ENCODE measurements around the gene CUL2.

Gene CUL2

DNA sequence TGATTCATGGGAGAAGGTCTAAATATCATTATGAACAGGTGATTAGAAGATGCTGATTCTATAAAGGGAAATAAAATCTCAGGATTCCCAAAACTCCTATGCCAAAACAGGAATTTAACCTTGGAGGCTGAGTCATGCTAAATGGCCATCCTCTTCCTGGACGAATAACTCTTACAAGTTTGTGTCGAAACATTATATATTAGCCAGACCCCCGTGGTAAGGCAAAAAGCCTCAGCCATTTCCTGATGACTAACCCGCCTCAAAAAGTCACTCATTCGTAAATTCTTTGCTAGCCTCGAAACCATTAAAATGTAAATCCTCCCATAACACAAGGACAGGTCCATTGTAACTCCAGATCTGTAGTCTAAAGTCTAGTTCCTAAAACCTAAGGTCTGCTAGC is 32.0 kb downstream of the CUL2 start (continued):
- TF ChIP-seq, protein P1, sequence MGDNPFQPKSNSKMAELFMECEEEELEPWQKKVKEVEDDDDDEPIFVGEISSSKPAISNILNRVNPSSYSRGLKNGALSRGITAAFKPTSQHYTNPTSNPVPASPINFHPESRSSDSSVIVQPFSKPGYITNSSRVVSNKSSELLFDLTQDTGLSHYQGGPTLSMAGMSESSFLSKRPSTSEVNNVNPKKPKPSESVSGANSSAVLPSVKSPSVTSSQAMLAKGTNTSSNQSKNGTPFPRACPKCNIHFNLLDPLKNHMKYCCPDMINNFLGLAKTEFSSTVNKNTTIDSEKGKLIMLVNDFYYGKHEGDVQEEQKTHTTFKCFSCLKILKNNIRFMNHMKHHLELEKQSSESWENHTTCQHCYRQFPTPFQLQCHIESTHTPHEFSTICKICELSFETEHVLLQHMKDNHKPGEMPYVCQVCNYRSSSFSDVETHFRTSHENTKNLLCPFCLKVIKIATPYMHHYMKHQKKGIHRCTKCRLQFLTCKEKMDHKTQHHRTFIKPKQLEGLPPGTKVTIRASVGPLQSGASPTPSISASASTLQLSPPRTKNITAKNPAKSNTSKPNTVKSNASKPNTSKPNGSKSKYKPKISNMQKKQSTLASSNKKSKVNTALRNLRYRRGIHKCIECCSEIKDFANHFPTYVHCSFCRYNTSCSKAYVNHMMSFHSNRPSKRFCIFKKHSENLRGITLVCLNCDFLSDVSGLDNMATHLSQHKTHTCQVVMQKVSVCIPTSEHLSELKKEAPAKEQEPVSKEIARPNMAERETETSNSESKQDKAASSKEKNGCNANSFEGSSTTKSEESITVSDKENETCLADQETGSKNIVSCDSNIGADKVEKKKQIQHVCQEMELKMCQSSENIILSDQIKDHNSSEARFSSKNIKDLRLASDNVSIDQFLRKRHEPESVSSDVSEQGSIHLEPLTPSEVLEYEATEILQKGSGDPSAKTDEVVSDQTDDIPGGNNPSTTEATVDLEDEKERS (tag by site-specific recombination; IDR thresholded peaks at IDR 0.05): no peak

DNA sequence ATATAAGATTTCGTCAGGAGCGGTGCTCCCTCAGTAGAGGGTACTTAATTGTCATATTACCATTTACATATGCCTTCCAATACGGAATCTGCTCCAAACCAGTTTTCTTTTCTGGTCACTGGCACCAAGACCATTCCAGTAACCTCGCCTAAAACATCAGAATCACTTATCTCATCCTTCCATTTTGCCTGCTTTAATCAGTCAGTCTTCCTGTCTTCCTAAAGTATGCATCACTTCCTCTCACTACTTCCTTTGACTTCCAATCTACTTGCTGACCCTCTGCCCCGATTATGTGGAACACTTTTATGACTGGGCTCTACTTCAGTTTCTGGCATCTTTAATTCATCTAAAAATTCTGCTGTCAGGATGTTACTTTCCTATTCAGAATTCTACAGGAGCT is 33.5 kb downstream of the CUL2 start:
- H3K9me3 ChIP-seq (ENCODE audit: control insufficient read depth, insufficient read depth, low read depth, low read length): no peaks in the 10 kb centered on the region
- CTCF ChIA-PET: interaction anchor here (0.8 kb wide), 1 partner anchor 27 kb away, joined by 3 read pairs; no protein-coding TSS in a partner anchor
- no peak overlapping the region for H3K4me3 ChIP-seq (ENCODE audit: low read depth, low read length)
- no peak overlapping the region for H3K27ac ChIP-seq (ENCODE audit: extremely low read depth, low read depth, low read length)
- no peaks in the 10 kb centered on the region for H3K4me1 ChIP-seq (ENCODE audit: control insufficient read depth, insufficient read depth, low read length)
- H3K36me3 ChIP-seq (ENCODE audit: control insufficient read depth in 2 of 2, insufficient read depth in 1 of 2, low read length in 2 of 2): peaks cover 37 to 56% of the 10 kb centered on the region in 2 experiments
- POLR2A ChIA-PET: no interaction called here
- TF ChIP-seq ZNF416 (tag by site-specific recombination; IDR thresholded peaks at IDR 0.05) (no peak), ZNF791 (tag by site-specific recombination; IDR thresholded peaks at IDR 0.05) (no peak), ZSCAN16 (tag by site-specific recombination; IDR thresholded peaks at IDR 0.05) (no peak), ZNF184 (tag by site-specific recombination; IDR thresholded peaks at IDR 0.05) (no peak), ZNF561 (tag by site-specific recombination; IDR thresholded peaks at IDR 0.05; ENCODE audit: borderline replicate concordance) (no peak), ZBTB21 (tag by site-specific recombination; IDR thresholded peaks at IDR 0.05) (no peak), ZNF138 (tag by site-specific recombination; IDR thresholded peaks at IDR 0.05; ENCODE audit: borderline replicate concordance) (no peak), ZNF239 (tag by site-specific recombination; IDR thresholded peaks at IDR 0.05) (no peak), ZBTB7A (tag by site-specific recombination; IDR thresholded peaks at IDR 0.05; ENCODE audit: low read depth) (no peak), KLF7 (tag by site-specific recombination; IDR thresholded peaks at IDR 0.05; ENCODE audit: borderline replicate concordance) (no peak), ZNF501 (tag by site-specific recombination; IDR thresholded peaks at IDR 0.05) (no peak), ZNF707 (tag by site-specific recombination; IDR thresholded peaks at IDR 0.05) (no peak), ZNF623 (tag by site-specific recombination; IDR thresholded peaks at IDR 0.05) (no peak)
- TF ChIP-seq, protein P2, sequence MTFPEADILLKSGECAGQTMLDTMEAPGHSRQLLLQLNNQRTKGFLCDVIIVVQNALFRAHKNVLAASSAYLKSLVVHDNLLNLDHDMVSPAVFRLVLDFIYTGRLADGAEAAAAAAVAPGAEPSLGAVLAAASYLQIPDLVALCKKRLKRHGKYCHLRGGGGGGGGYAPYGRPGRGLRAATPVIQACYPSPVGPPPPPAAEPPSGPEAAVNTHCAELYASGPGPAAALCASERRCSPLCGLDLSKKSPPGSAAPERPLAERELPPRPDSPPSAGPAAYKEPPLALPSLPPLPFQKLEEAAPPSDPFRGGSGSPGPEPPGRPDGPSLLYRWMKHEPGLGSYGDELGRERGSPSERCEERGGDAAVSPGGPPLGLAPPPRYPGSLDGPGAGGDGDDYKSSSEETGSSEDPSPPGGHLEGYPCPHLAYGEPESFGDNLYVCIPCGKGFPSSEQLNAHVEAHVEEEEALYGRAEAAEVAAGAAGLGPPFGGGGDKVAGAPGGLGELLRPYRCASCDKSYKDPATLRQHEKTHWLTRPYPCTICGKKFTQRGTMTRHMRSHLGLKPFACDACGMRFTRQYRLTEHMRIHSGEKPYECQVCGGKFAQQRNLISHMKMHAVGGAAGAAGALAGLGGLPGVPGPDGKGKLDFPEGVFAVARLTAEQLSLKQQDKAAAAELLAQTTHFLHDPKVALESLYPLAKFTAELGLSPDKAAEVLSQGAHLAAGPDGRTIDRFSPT (tag by site-specific recombination; IDR thresholded peaks at IDR 0.05): no peak
- TF ChIP-seq, protein P3, sequence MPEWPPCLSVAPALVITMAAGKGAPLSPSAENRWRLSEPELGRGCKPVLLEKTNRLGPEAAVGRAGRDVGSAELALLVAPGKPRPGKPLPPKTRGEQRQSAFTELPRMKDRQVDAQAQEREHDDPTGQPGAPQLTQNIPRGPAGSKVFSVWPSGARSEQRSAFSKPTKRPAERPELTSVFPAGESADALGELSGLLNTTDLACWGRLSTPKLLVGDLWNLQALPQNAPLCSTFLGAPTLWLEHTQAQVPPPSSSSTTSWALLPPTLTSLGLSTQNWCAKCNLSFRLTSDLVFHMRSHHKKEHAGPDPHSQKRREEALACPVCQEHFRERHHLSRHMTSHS (tag by site-specific recombination; IDR thresholded peaks at IDR 0.05): no peak
- TF ChIP-seq, protein P4, sequence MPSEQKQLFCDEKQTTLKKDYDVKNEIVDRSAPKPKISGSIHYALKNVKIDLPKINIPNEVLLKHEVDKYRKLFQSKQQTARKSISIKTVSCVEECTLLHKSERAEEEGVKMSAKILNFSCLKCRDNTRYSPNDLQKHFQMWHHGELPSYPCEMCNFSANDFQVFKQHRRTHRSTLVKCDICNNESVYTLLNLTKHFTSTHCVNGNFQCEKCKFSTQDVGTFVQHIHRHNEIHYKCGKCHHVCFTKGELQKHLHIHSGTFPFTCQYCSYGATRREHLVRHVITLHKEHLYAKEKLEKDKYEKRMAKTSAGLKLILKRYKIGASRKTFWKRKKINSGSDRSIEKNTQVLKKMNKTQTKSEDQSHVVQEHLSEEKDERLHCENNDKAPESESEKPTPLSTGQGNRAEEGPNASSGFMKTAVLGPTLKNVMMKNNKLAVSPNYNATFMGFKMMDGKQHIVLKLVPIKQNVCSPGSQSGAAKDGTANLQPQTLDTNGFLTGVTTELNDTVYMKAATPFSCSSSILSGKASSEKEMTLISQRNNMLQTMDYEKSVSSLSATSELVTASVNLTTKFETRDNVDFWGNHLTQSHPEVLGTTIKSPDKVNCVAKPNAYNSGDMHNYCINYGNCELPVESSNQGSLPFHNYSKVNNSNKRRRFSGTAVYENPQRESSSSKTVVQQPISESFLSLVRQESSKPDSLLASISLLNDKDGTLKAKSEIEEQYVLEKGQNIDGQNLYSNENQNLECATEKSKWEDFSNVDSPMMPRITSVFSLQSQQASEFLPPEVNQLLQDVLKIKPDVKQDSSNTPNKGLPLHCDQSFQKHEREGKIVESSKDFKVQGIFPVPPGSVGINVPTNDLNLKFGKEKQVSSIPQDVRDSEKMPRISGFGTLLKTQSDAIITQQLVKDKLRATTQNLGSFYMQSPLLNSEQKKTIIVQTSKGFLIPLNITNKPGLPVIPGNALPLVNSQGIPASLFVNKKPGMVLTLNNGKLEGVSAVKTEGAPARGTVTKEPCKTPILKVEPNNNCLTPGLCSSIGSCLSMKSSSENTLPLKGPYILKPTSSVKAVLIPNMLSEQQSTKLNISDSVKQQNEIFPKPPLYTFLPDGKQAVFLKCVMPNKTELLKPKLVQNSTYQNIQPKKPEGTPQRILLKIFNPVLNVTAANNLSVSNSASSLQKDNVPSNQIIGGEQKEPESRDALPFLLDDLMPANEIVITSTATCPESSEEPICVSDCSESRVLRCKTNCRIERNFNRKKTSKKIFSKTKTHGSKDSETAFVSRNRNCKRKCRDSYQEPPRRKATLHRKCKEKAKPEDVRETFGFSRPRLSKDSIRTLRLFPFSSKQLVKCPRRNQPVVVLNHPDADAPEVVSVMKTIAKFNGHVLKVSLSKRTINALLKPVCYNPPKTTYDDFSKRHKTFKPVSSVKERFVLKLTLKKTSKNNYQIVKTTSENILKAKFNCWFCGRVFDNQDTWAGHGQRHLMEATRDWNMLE (tag by site-specific recombination; conservative IDR thresholded peaks at IDR 0.05; ENCODE audit: low read depth): no peak
- TF ChIP-seq, protein P5, sequence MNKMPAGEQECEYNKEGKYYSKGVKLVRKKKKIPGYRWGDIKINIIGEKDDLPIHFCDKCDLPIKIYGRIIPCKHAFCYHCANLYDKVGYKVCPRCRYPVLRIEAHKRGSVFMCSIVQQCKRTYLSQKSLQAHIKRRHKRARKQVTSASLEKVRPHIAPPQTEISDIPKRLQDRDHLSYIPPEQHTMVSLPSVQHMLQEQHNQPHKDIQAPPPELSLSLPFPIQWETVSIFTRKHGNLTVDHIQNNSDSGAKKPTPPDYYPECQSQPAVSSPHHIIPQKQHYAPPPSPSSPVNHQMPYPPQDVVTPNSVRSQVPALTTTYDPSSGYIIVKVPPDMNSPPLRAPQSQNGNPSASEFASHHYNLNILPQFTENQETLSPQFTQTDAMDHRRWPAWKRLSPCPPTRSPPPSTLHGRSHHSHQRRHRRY (tag by site-specific recombination; IDR thresholded peaks at IDR 0.05): no peak

All from HEK293 (cell line).